Endometrial microvascular endothelial cells (primary cell): ENCODE results near the gene LMAN2. TPM values are rescaled to one million over a fixed set of nuclear protein-coding genes. Genes with fewer than 3 reads are reported as not detected.
"Not testable (repeated sequence)": the region's sequence is repeated elsewhere in the genome, so short reads cannot be mapped to it uniquely, and the experiment has no call there.

Source experiments
- in situ Hi-C: cut with HindIII; loops from 2 replicates; pipeline ENCODE4 v1.10.0; 2017; ENCODE audit warnings: low sequenced_read_pairs, low pct_unique_long_range_greater_than_20kb; ENCODE audit errors: inconsistent ontology term
- total RNA-seq: library from RNA; depleted of rRNA; stranded (reverse); fragments of >200 nt; gene quantifications from one replicate; pipeline ENCODE4 v1.2.3, GENCODE V29; 2015; ENCODE audit errors: inconsistent ontology term

The LMAN2 gene
- total RNA-seq, 1 donor from 2014 or later: 318 TPM

DNA sequence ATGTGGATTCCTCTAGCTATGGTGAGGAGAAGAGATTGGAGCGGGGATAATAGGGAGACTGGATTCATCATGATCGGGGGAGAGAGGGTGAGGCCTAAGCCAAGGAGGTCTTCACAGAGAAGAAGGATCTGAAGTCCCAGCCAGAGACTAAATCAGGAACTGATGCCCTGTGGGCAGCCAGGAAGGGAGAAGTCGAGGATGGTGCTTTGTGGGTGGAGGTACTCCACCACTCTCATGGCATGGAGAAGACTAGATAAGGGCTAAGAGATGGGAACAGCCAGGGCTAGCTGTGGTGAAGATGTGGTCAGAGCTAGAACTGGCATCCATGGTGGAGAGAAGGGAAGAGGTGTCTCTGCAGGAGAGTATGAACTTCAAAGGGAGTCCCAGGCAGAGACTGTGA is 3.2 kb upstream of the LMAN2 start:
- in situ Hi-C loops: no loop called here

DNA sequence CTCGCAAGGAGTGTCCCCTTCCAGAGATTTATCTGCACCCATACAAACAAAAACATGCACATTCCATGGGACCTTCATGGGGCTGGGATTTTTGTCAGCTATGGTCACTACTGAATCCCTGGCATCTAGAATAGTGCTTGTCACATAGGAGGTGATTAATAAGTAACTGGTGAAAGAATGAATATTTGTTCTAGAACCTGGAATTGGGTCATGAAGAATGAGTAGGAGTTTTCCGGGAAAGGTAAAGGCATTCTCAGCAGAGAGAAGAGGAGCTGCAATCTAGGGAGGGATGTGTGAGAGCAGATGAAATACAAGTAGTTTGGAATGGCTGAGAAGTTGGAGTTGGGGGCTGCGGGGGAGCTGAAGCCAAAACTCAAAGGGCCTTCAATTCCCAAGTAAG is 2.8 kb upstream of the LMAN2 start:
- in situ Hi-C loops: no loop called here

DNA sequence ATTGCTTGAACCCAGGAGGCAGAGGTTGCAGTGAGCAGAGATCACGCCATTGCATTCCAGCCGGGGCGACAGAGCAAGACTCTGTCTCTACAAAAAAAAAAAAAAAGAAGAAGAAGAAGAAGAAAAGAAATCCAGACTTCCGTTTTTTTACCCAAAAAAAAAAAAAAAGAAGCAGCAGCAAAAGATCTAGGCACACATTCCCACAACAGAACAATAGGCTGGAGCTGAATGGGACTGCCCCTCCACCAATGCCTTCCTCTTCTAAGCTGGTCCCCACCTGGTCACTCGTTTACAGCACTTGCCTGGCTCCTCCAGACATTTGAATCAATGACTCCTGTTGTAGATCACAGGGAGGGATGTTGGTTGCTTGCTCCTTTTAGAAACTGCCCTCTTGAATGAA is 1.6 kb upstream of the LMAN2 start:
- in situ Hi-C loops: no loop called here

DNA sequence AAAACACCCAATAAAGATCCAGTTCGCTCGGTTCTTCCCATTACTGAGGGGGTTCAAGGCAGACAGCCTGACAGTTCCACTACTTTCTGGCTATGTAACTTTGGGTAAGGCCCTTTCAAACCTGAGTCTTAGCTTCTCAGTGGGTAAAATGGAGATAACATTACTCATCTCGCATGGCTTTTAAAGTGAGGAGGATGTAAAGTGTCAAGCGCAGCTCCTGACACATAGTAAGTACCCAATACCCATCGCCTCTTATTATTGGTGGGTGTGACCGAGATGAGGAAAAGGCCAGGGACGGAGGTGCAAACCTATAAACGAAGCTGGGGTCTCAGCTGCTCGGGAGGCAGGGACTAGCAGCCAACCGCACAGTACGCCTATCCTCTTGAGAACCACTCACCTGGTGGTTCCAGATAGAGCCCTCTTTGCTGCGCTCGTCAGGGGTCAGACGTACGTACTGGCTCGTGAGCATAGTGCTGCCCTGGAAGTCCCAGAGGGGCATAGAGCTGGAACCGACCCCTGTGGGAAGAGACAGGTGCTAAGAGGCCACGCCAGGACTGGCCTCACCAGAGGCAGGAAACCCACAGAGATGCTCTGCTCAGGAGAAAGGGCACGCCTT is 584 bp downstream of the LMAN2 start:
- in situ Hi-C loops: no loop called here

DNA sequence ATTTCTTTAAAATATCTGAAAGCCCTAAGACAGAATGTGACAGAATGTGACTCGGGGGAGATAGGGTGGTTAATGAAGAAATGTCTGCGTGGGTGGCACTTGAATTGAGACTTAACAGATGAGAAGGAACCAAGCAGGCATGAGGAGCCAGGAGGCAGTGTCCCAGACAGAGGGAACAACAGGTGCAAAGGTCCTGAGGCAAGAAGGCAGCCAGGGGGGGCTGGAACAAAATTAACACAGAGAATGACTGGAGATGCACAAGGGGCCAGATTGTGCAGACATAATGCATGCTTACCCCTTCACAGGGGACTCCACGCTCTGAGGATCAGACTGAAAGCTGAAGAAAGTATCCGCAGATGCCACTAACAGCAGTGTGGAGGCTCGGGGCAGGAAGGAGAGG is 1.7 kb downstream of the LMAN2 start:
- in situ Hi-C loops: no loop called here

DNA sequence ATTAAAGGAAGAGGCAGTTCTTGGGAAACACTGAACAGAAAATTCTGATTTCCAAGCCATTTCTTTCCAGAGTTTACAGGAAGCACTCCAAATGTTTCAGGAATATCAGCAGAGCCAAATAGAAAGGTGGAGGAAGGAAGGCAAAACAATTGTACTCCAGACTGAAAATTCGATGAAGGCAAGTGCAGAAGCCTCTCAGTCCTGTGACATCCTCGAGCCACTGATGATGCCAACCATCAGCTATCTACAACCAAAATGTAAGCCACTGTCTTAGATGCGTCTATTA is 2.2 kb downstream of the LMAN2 start:
- in situ Hi-C loops: no loop called here

DNA sequence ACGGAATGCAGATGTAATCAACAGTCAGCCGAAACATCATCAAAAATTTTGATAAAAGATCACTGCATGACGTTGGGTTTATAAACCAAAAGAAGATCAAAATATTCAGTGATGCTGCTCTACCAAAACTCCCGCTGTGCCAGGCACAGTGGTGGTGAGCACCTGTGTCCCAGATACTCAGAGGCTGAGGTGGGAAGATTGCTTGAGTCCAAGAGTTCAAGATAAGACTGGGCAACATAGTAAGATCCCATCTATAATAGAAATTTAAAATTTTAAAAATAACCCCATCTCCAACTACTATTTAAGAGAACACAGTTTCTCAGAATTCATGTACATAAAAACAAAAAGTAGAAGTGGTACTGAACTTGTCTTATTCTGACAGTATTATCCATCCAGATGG is 3.8 kb downstream of the LMAN2 start:
- in situ Hi-C loops: no loop called here

DNA sequence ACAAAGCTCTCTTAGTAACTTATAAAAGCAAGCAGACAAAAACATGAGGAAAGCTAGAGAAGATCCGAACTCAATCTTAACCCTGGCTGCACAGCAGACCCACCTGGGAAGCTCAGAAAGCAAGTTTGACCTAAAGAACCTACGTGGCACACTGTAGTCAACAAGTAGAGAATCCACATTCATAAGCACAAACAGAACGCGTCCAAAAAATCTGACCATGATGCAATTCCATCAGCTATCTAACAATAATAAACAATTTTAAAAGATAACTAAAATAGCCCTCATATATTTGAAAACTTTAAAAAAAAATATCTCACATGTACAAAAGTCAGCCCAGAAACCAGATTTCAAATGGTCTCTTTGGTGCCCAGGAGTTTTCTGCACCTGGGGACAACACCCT is 4.6 kb downstream of the LMAN2 start:
- in situ Hi-C loops: no loop called here

DNA sequence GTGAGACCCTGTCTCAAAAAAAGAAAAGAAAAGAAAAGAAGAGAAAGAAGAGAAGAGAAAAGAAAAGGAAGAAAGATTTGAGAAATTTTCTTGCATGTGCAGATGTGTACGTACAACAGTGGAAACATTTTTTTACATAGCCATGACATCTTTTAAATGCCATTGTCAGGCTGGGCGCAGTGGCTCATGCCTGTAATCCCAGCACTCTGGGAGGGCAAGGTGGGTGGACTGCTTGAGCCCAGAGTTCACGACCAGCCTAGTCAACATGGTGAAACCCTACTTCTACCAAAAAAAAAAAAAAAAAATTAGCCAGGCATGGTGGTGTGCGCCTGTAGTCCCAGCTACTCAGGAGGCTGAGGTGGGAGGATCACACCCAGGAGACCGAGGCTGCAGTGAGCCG is 6.6 kb downstream of the LMAN2 start:
- in situ Hi-C loops: no loop called here

DNA sequence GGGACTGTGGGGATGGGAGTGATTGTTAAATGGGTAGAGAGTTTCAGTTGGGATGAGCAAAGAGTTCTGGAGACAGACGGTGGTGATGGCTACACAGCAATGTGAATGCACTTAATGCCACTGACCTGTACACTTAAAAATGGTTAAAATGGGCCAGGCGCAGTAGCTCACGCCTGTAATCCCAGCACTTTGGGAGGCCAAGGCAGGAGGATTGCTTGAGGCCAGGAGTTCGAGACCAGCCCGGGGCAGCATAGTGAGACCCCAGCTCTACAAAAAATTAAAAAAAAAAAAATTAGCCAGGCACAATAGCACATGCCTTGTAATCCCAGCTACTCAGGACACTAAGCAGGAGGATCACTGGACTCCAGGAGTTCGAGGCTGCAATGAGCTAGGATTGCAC is 7.7 kb downstream of the LMAN2 start:
- in situ Hi-C loops: no loop called here

DNA sequence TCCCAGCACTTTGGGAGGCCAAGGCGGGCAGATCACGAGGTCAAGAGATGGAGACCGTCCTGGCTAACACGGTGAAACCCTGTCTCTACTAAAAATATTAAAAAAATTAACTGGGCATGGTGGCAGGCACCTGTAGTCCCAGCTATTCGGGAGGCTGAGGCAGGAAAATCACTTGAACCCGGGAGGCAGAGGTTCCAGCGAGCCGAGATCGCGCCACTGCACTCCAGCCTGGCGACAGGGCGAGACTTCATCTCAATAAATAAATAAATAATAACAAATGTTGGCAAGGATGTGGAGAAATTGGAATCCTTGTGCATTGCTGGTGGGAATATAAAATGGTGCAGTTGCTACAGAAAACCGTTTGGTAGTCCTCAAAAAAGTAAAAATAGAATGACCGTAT is 8.5 kb downstream of the LMAN2 start:
- in situ Hi-C loops: not testable (repeated sequence)

DNA sequence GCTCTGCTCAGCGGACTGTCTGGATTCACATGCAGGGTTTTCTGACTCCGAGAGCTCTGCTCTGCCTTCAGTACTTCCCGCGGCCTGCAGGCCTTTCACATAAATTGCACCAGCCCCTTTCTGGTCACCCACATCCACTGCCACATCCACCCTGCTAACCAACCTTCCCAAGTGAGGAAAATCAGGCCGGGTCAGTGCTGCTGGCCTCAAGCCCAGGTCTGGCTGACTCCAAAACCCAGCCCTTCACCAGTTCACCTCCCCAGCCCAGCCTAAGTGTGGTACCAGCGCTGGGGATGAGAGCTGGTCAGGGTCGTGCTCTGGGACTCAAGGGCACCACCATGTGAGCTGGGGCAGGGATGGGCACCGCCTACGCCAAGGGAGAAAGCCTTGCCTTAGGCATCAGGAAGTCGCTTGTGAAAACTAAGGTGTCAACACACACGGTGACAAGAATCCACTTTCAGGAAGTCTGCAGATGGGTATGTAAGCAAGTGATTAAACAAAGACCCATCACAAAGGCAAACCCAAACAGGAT is 12.3 kb downstream of the LMAN2 start:
- in situ Hi-C loops: no loop called here

DNA sequence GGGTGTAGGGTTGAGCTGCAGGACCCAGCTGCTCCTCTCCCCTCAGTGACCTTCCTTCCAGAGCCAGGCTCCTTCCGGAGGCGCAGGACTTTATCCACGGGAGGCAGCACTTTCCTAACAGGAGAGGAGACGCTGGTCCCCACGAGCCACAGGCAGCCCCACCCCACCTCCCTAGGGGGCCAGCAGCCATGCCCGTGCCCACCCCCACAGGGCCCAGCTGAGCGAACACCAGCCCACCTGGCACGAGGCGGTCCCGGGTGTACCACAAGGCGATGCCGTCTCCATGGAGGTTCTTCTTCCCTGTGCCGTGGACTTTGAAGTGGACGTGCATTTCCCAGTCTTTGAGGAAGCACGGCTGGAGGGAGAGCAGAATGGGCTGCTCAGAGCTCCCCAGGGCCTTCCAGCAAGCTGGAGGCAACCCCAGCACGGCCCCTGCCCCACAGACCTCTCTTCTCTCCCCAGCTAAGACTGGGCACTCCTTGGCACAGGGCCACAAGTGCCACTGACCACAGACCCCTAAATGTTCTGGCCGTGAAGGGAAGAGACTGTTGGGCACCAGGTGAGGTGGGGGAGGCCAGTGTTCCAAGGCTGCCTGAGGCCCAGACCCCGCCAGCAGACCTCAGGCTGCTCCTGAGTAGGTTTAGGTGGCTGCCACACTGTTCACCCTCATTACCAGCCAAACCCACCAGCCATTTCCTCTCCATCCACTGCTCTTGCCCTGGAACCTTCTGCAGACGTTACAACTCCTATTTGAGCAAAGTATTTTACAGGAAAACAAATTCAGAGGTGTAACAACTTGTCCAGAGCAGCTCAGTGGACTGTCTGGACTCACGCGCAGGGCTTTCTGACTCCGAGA is 13.0 kb downstream of the LMAN2 start:
- in situ Hi-C loops: no loop called here

DNA sequence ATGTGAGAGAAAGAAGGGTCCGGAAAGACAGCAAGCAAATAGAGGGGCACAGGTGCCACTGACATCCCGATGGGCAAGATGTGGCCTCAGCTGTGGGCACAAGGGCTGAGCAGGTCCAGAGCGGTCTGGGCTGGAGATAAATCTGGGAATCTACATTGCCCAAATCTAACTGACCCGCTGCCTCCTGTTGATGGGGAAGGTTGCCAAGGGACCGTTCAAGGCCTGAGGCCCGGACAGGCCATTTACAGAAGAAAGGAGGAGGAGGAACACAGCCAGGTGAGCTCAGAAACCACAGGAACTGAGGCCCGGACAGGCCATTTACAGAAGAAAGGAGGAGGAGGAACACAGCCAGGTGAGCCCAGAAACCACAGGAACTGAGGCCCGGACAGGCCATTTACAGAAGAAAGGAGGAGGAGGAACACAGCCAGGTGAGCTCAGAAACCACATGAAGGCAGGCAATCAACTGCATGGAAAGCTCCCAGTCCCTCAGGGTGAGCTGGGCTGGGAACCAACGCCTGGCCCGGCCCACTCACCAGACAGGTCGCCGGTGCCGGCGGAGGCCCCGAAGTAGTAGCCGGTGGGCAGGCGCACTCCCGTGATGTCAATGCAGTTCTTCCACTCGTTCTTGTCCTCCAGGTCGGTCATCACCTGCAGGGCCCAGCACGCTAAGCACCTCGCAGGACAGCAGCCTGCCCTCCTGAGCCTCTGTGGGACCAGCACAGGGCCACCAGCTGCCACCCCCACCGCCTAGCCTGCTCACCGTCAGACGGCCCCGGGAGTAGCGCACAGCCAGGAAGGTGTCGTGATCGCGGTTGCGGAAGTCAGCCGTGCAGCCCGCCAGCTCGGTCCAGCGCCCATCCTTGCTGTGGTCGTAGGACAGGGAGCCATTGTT is 14.6 kb downstream of the LMAN2 start:
- in situ Hi-C loops: no loop called here

DNA sequence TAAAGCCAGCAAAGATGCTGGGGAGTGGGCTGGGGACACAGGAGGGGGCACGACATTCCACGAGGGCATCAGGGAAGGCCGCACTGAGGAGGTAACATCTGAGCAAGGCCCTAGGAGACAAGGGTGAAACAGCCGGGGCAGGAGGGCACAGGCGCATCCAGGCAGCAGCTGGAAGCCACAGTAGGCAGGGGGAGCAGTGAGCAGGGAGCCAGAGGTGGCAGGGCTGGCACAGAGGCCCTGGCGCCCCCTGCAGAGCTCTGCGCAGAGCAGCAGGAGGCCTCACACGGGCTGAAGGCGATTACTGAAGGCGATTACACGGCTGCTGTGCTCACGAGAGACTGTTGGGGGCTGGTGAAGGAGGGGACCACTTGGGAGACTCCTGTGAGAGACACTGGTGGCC is 15.4 kb downstream of the LMAN2 start:
- in situ Hi-C loops: no loop called here

DNA sequence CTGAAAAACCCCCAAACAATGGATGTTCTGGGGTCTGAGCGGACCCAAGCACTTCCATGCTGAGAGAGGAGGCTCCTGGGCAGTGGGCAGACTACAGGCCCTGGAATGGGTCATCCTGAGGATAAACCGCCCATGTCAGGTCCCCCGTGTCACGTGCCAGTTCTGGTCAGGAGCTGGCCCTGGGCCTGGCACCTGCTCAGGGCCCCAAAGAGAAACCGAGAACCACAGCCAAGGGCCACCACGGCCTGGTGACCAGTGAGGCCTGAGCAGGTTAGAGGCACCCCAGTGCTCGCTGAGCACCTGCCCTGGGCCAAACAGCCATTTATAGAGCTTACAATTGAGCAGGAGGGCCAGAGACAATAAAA is 15.8 kb downstream of the LMAN2 start:
- in situ Hi-C loops: no loop called here

DNA sequence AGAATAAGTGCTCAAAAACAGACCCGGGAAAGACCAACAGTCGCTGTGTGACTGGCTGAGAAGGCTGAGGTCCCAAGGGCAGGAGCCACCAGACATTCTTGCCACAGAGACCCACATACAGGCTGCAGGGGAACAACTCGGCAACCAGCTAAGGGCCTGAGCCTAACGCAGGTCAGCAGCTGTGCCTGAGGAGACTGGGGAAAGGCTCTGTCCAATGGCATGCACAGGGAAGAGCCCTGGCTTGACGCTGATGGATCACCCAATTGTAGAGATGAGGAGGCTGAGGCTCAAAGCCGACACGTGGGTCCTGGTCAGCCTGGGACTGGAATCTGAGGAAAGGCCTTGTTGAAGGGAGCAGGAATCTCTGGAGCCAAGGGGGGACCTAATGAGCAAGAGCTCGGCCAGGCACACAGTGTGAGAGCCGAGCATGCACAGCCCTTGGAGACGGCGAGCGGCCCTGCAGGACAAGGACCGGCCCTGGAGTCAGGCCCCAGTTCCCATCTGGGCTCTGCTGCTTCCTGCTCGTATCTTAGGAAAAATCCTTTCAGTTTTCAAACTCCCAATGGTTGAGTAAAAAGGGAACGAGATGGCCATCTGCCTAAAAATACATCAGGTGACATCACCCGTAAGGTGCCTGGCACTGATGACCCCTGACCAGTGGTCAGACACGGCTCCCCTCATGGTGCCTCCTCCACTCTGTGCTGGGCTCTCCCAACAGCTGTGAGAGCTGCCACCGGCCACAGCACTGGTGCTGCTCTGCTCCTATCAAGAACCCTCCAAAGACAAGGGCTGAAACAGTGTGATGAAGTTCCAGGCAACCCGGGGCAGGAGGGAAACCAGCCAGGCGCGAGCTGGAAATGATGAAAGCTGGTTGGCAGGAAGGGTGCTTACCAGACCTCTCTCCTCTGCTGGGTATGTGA is 16.4 kb downstream of the LMAN2 start:
- in situ Hi-C loops: no loop called here

DNA sequence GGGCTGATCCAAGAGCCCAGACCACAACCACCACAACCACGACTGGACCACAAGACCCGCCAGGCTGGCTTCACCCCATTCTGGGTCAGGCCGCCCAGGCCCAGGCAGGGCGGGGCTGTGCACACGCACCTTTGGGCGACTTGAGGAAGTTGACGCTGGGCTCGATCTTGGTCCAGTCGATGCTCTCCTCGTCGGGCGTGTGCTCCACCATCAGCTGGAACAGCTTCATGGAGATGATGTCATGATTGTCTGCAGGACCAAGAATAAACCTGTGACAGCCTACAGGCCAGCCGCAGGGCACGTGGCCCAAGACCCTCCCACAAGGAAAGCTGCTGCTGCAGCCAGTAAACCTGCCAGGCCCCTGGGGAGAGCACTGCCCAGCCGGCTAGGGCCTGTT is 17.3 kb downstream of the LMAN2 start:
- in situ Hi-C loops: no loop called here
